HepG2 (cell line): Measurements from ENCODE around the gene CD163. TPM values are rescaled to one million over a fixed set of nuclear protein-coding genes. Genes with fewer than 3 reads are reported as not detected.

Experiments used
- ATAC-seq: fragments of 200-7000 bp; cut with Tn5 transposase; 3 replicates; pipeline ENCODE4 v1.9.1; 2020; ENCODE audit warnings: mild to moderate bottlenecking, moderate library complexity
- BruUV-seq: library from RNA; stranded (reverse); fragments of 400-500 nt; replicated peaks from 2 replicates; lab custom pipeline; 2021; lab: Mats Ljungman, UMichigan
- CTCF ChIA-PET: fragments of 300-600 bp; formaldehyde crosslinking; extraction: SDS; loops from one replicate; lab custom pipeline; 2021; ENCODE audit warnings: low total read pairs, inconsistent platforms, low intra/inter-chr PET ratio; lab: Yijun Ruan, JAX
- POLR2A ChIA-PET: fragments of 350-600 bp; sonication (Branson Sonifier 250); formaldehyde crosslinking; loops from one replicate; lab custom pipeline; 2020; ENCODE audit warnings: antibody characterized with exemption, inconsistent platforms; lab: Yijun Ruan, JAX
- DNase-seq: peaks from one replicate; pipeline ENCODE4 v3.0.0-alpha.2; 2015; ENCODE audit warnings: low spot score
- FAIRE-seq: peaks from 3 replicates; lab custom pipeline; 2011; peaks lifted over from hg19 to GRCh38; lab: Jason Lieb, UNC
- H2AFZ ChIP-seq: one replicate; pipeline ENCODE4 v1.6.1; 2011; ENCODE audit warnings: low read length, inconsistent platforms
- H3K27ac ChIP-seq: fragments of 300-600 bp; 3 replicates; pipeline ENCODE4 v1.8.0; 2011; ENCODE audit warnings: mixed run types, mild to moderate bottlenecking, mixed read lengths, low read length, inconsistent platforms; ENCODE audit not compliant: insufficient read depth; ENCODE audit errors: extremely low read length
- H3K27me3 ChIP-seq, 2 experiments: fragments of 200-600 bp in 1 of 2; 2 replicates in 1 of 2; 3 replicates in 1 of 2; pipeline versions ENCODE4 v1.6.0 to v1.8.0; 2011; ENCODE audit warnings: low read length in 2 of 2, mild to moderate bottlenecking in 2 of 2, moderate library complexity in 2 of 2, inconsistent platforms in 1 of 2; ENCODE audit not compliant: insufficient read depth in 2 of 2, control insufficient read depth in 1 of 2
- H3K36me3 ChIP-seq, 2 experiments: fragments of 200-600 bp in 1 of 2; replicated peaks in 1 of 2; 2 replicates in 1 of 2; 3 replicates in 1 of 2; pipeline versions ENCODE4 v1.5.1 to v1.8.0; 2011; ENCODE audit warnings: low read length in 2 of 2, inconsistent platforms in 1 of 2; ENCODE audit not compliant: insufficient read depth in 2 of 2, control insufficient read depth in 1 of 2
- H3K4me1 ChIP-seq: 2 replicates; pipeline ENCODE4 v1.5.1; 2012; ENCODE audit warnings: low read length, inconsistent platforms; ENCODE audit not compliant: insufficient read depth
- H3K4me2 ChIP-seq: 2 replicates; pipeline ENCODE4 v1.6.0; 2011; ENCODE audit warnings: low read depth, low read length, inconsistent platforms
- H3K4me3 ChIP-seq, 3 experiments: fragments of 200-600 bp in 1 of 3; sonication (generic), shearing (Covaris generic) in 1 of 3; replicated peaks in 1 of 3; 2 replicates each; pipeline ENCODE4 v1.5.1; 2011 to 2016; ENCODE audit warnings: low read length in 3 of 3, inconsistent platforms in 2 of 3, low read depth in 2 of 3, mild to moderate bottlenecking in 2 of 3, control low read depth in 1 of 3, mixed read lengths in 1 of 3; ENCODE audit not compliant: insufficient read depth in 1 of 3
- H3K79me2 ChIP-seq: one replicate; pipeline ENCODE4 v1.6.1; 2011; ENCODE audit warnings: low read length, inconsistent platforms; ENCODE audit not compliant: insufficient read depth
- H3K9ac ChIP-seq: 2 replicates; pipeline ENCODE4 v1.6.0; 2011; ENCODE audit warnings: mild to moderate bottlenecking, low read depth, low read length, inconsistent platforms; ENCODE audit not compliant: insufficient read depth
- H3K9me3 ChIP-seq: 2 replicates; pipeline ENCODE4 v1.5.1; 2012; ENCODE audit warnings: mild to moderate bottlenecking, low read length
- H4K20me1 ChIP-seq: 2 replicates; pipeline ENCODE4 v1.6.0; 2011; ENCODE audit warnings: inconsistent platforms, mild to moderate bottlenecking, low read length, moderate library complexity; ENCODE audit not compliant: insufficient read depth
- AHDC1 ChIP-seq: sonication (generic); formaldehyde crosslinking; IDR thresholded peaks from 2 replicates; pipeline ENCODE4 v1.5.1; 2020; ENCODE audit warnings: mild to moderate bottlenecking, missing genetic modification reagents, borderline replicate concordance
- HNRNPK ChIP-seq: fragments of 200-400 bp; formaldehyde crosslinking; IDR thresholded peaks from 2 replicates; pipeline ENCODE4 v1.6.1; 2018; ENCODE audit warnings: low read length, low read depth, moderate library complexity, mild to moderate bottlenecking; ENCODE audit not compliant: poor library complexity, severe bottlenecking
- ZBTB40 ChIP-seq, 2 experiments: fragments of 450-650 bp in 1 of 2; sonication (generic) in 1 of 2; formaldehyde crosslinking in 1 of 2; IDR thresholded peaks; 2 replicates each; pipeline versions ENCODE4 v1.6.1 to v1.8.0; 2016 to 2022; ENCODE audit warnings: antibody characterized with exemption in 1 of 2, mild to moderate bottlenecking in 1 of 2, missing genetic modification reagents in 1 of 2
- ZFP91 ChIP-seq: sonication (generic); formaldehyde crosslinking; IDR thresholded peaks from 2 replicates; pipeline ENCODE4 v1.9.0; 2022; ENCODE audit warnings: missing genetic modification reagents, mild to moderate bottlenecking, borderline replicate concordance
- ZNF33A ChIP-seq: sonication (generic); formaldehyde crosslinking; IDR thresholded peaks from 2 replicates; pipeline ENCODE4 v1.5.1; 2020; ENCODE audit warnings: missing genetic modification reagents, mild to moderate bottlenecking, moderate library complexity, borderline replicate concordance
- in situ Hi-C: cut with HindIII; loops from 2 replicates; pipeline ENCODE4 v1.10.0; 2017; ENCODE audit warnings: low pct_unique_long_range_greater_than_20kb; ENCODE audit not compliant: extremely low pct_ligation_motif_present
- intact Hi-C: fragments of 100-400 bp; cut with micrococcal nuclease; formaldehyde crosslinking; loops from one replicate; pipeline ENCODE4 v1.10.0; 2022; ENCODE audit not compliant: unreplicated experiment
- polyA plus RNA-seq, 8 experiments: library from polyadenylated mRNA; depleted of rRNA in 3 of 8; stranded (reverse) in 7 of 8; unstranded in 1 of 8; fragments of >200 nt; fragmentation: Illumina TruSeq in 4 of 8; extraction: Trizol in 4 of 8; gene quantifications; 2 replicates each; pipeline versions ENCODE4 v1.2.1 to v1.2.3, GENCODE V29; 2011 to 2016; ENCODE audit warnings: low read depth in 4 of 8, missing spikeins in 1 of 8, mixed read lengths in 1 of 8; ENCODE audit not compliant: insufficient read depth in 1 of 8
- total RNA-seq, 5 experiments: library from RNA; depleted of rRNA; stranded (reverse); fragments of >200 nt; fragmentation: Illumina TruSeq; extraction: Trizol; gene quantifications; 2 replicates each; pipeline ENCODE4 v1.2.3, GENCODE V29; 2016; ENCODE audit warnings: low read depth in 1 of 5

The CD163 gene
- total and polyA plus RNA-seq, 2 of the 13 experiments (the other 11 are each of a cell fraction or from before 2014, with no cell fraction given), result not detected

GRCh38 chr12:7542813-7543212 is 39.2 kb upstream of the CD163 start:
- no peak overlapping the region for H3K27ac ChIP-seq
- no peak for TF ChIP-seq ZNF33A (CRISPR knock-in tag)
- TF ChIP-seq HNRNPK, result no peak
- no peak for TF ChIP-seq ZBTB40 (IDR thresholded peaks at IDR 0.05)
- TF ChIP-seq ZBTB40 (CRISPR knock-in tag; IDR thresholded peaks at IDR 0.05), result no peak
- no peak for TF ChIP-seq AHDC1 (CRISPR knock-in tag)
- no peak for TF ChIP-seq ZFP91

More at GRCh38 chr12:7542813-7543212, 39.2 kb upstream of the CD163 start:
- H3K9me3 ChIP-seq, result no peaks in the 10 kb centered on the region
- CTCF ChIA-PET, result no interaction called here
- H3K4me3 ChIP-seq, result no peak overlapping the region
- in situ Hi-C loops (no loop called here), intact Hi-C loops (no loop called here)
- H2AFZ ChIP-seq, result no peak overlapping the region
- no TSS peak for BruUV-seq
- H3K36me3 ChIP-seq, result no peaks in the 10 kb centered on the region
- no peaks in the 10 kb centered on the region for H4K20me1 ChIP-seq
- FAIRE-seq, result no peak
- POLR2A ChIA-PET, result no interaction called here
- no peak overlapping the region for H3K9ac ChIP-seq
- H3K79me2 ChIP-seq, result no peaks in the 10 kb centered on the region
- no peak for ATAC-seq
- H3K4me1 ChIP-seq, result no peaks in the 10 kb centered on the region
- DNase-seq, result no peak
- no peak overlapping the region for H3K4me2 ChIP-seq
- peaks cover 0 to 3% of the 10 kb centered on the region in 2 experiments; a peak in 1 of 5 replicates for H3K27me3 ChIP-seq
